BLaER1 (cell line): Measurements from ENCODE around the gene TRAPPC14.
"Not testable (repeated sequence)": the region's sequence is repeated elsewhere in the genome, so short reads cannot be mapped to it uniquely, and the experiment has no call there.

Source experiments
- H3K27ac ChIP-seq: shearing (Covaris generic); formaldehyde crosslinking; 2 replicates; pipeline ENCODE4 v1.8.1; 2022
- H3K27me3 ChIP-seq: shearing (Covaris generic); formaldehyde crosslinking; 2 replicates; pipeline ENCODE4 v1.8.1; 2022
- H3K36me3 ChIP-seq: shearing (Covaris generic); formaldehyde crosslinking; 2 replicates; pipeline ENCODE4 v1.8.1; 2022
- H3K4me1 ChIP-seq: shearing (Covaris generic); formaldehyde crosslinking; 2 replicates; pipeline ENCODE4 v1.8.1; 2022
- H3K4me2 ChIP-seq: shearing (Covaris generic); formaldehyde crosslinking; 2 replicates; pipeline ENCODE4 v1.8.1; 2022
- H3K4me3 ChIP-seq: shearing (Covaris generic); formaldehyde crosslinking; 2 replicates; pipeline ENCODE4 v1.8.1; 2022
- H3K9ac ChIP-seq: shearing (Covaris generic); formaldehyde crosslinking; 2 replicates; pipeline ENCODE4 v1.8.1; 2022
- H3K9me3 ChIP-seq: shearing (Covaris generic); formaldehyde crosslinking; 2 replicates; pipeline ENCODE4 v1.8.1; 2022
- H4K20me1 ChIP-seq: shearing (Covaris generic); formaldehyde crosslinking; 2 replicates; pipeline ENCODE4 v1.8.1; 2022
- Cebpa-rat ChIP-seq: shearing (Covaris generic); IDR thresholded peaks from 2 replicates; pipeline ENCODE4 v1.8.1; 2022

The TRAPPC14 gene

DNA sequence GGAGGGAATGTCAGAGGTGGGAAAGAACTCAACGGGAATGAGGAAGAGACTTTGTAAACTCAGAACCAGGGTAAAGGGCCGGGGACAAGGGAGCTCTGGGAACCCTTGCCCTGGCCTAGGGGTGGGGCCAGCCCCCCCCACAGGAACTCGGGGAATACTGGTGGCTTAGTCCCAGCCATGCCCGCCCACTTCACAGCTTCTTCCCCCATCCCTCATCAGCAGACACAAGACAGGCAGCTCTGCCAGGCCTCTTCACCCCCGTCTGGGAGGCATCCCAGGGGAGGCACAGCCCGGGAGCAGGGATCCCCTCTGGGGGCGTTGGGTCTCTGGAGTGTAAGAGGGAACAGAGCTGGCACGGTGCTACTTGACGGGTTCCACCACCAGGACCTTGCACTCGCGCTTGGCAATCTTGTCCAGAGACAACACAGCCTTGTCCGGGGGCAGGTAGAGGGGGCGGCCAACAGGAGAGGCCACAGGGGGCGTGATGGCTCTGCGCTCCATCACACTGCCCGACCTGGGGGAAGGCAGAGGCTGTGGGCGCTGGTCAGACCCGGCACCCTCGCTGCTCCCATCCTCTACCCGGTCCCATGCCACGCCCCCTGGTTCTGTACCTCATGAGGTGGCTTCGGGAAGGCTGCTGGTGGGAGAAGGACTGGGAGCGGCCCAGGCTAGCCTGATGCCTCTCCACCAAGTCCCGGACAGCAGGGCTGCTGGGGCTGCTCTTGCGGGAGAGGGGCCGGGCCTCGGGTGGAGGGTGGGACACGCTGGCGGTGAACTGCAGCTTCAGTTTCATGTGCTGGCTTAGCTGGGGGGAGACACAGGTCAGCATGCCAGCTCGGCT is 3.7 kb downstream of the TRAPPC14 start:
- Histone ChIP-seq H4K20me1 (peaks cover 60% of the 10 kb centered on the region), H3K9me3 (no peaks in the 10 kb centered on the region), H3K9ac (peak overlapping the region; percentile 19; the same call in 1 of the 2 replicates), H3K27me3 (no peaks in the 10 kb centered on the region), H3K4me1 (peaks cover 82% of the 10 kb centered on the region), H3K4me3 (no peak overlapping the region), H3K27ac (no peak overlapping the region), H3K4me2 (peak overlapping the region; percentile 32; the same call in 1 of the 2 replicates), H3K36me3 (peaks cover 56% of the 10 kb centered on the region)
- no peak for TF ChIP-seq Cebpa-rat

GRCh38 chr7:100153708-100154535 is 4.6 kb downstream of the TRAPPC14 start:
- Histone ChIP-seq H3K4me2 (no peak overlapping the region), H3K36me3 (peaks cover 56% of the 10 kb centered on the region), H3K9me3 (no peaks in the 10 kb centered on the region), H3K4me3 (no peak overlapping the region), H4K20me1 (peaks cover 60% of the 10 kb centered on the region), H3K4me1 (peaks cover 80% of the 10 kb centered on the region), H3K27me3 (no peaks in the 10 kb centered on the region), H3K27ac (no peak overlapping the region), H3K9ac (0 out of 2 replicates have a peak overlapping the region, but pooled peaks have one; percentile 19)
- no peak for TF ChIP-seq Cebpa-rat

DNA sequence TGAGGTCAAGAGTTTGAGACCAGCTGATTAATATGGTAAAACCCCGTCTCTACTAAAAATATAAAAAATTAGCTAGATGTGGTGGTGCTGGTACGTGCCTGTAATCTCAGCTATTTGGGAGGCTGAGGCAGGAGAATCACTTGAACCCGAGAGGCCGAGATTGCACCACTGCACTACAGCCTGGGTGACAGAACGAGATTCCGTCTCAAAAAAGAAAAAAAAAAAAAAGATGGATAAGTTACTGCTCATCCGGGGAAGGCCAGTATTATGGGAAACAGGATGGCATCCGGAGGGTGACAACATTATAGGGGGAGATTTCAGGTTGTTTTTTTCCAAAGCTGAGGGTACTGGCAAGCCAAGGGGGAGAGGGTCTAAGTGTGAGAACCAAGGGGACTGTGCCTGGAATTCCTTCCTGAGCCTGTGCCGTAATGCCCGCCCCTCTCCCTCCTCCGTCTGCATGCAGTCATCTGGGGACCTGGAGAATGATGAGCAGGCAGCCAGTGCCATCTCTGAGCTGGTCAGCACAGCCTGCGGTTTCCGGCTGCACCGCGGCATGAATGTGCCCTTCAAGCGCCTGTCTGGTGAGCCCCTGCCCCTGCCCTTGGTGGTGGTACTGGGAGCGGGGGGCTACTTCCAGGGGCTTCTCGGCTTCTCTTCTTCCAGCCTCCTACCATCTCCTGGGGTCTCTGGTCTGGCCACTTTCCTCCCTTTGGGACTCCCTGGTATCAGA is 5.4 kb downstream of the TRAPPC14 start:
- Histone ChIP-seq H3K27ac (no peak overlapping the region), H3K36me3 (peaks cover 56% of the 10 kb centered on the region)

GRCh38 chr7:100152404-100152803 is 6.1 kb downstream of the TRAPPC14 start:
- H3K4me2 ChIP-seq: peak overlapping the region; percentile 49
- no peaks in the 10 kb centered on the region for H3K9me3 ChIP-seq
- no peak overlapping the region for H3K9ac ChIP-seq
- no peak for TF ChIP-seq Cebpa-rat
- peaks cover 52% of the 10 kb centered on the region for H4K20me1 ChIP-seq
- H3K4me3 ChIP-seq: no peak overlapping the region
- H3K27ac ChIP-seq: no peak overlapping the region
- no peaks in the 10 kb centered on the region for H3K27me3 ChIP-seq
- H3K4me1 ChIP-seq: peaks cover 78% of the 10 kb centered on the region
- peaks cover 56% of the 10 kb centered on the region for H3K36me3 ChIP-seq

More for the DNA sequence above, 5.4 kb downstream of the TRAPPC14 start:
- Histone ChIP-seq H3K4me1 (peaks cover 80% of the 10 kb centered on the region), H4K20me1 (peaks cover 59% of the 10 kb centered on the region), H3K4me2 (peak overlapping the region; percentile 49), H3K9ac (no peak overlapping the region), H3K27me3 (no peaks in the 10 kb centered on the region), H3K9me3 (no peaks in the 10 kb centered on the region), H3K4me3 (no peak overlapping the region)
- TF ChIP-seq Cebpa-rat: no peak

GRCh38 chr7:100148559-100149328 is 9.8 kb downstream of the TRAPPC14 start, which contains the start of gene LAMTOR4:
Gene LAMTOR4 (plus strand): TSS chr7:100148918. CDS start chr7:100148973, 55 bp downstream.
- Histone ChIP-seq H3K9ac (peak within 1 kb of the TSS; percentile 89), H3K36me3 (peaks cover 25% of the 10 kb centered on the region), H3K27me3 (no peaks in the 10 kb centered on the region), H3K9me3 (no peaks in the 10 kb centered on the region), H3K27ac (peak within 1 kb of the TSS; percentile 86), H3K4me2 (peak within 1 kb of the TSS; percentile 96), H4K20me1 (peaks cover 15% of the 10 kb centered on the region), H3K4me1 (peaks cover 43% of the 10 kb centered on the region), H3K4me3 (peak within 1 kb of the TSS; percentile 90)
- TF ChIP-seq Cebpa-rat: peak; percentile 75; the same call in 1 of the 2 replicates

DNA sequence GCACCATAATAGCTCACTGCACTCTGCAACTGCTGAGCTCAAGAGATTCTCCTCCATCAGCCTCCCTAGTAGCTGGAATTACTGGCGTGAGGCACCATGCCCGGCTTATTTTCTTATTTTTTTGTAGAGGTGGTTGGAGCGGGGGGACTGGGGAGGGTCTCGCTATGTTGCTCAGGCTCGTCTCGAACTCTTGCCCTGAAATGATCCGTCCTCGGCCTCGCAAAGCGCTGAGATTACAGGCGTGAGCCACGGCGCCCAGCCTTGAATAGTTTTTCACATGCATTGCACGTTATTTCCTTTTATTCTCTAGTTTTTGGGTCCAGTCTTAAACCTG is 10.3 kb downstream of the TRAPPC14 start:
- Histone ChIP-seq H3K4me1 (peaks cover 38% of the 10 kb centered on the region), H3K27ac (peak overlapping the region; percentile 58), H3K9me3 (no peaks in the 10 kb centered on the region), H3K27me3 (no peaks in the 10 kb centered on the region), H4K20me1 (peaks cover 9% of the 10 kb centered on the region), H3K36me3 (peaks cover 19% of the 10 kb centered on the region), H3K9ac (peak overlapping the region; percentile 49), H3K4me2 (peak overlapping the region; percentile 96), H3K4me3 (peak overlapping the region; percentile 90)
- TF ChIP-seq Cebpa-rat: no peak

DNA sequence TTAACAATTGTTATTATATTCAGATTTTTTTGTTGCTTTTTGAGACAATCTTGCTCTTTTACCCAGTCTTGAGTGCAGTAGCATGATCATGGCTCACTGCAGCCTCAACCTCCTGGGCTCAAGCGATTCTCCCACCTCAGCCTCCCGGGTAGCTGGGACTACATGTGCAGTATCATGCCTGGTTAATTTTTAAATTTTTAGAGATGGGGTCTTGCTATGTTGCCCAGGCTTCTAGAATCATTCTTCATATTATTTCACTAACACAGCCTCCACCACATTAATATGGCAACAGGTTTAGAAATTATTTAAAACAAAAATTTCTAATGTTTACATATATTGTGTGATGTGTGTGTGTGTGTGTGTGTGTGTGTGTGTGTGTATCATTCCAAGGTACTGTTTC is 11.2 kb downstream of the TRAPPC14 start:
- Histone ChIP-seq H3K36me3 (peaks cover 11% of the 10 kb centered on the region; the same call in 1 of the 2 replicates), H3K4me3 (no peak overlapping the region), H4K20me1 (peaks cover 6% of the 10 kb centered on the region; the same call in 1 of the 2 replicates), H3K9me3 (no peaks in the 10 kb centered on the region), H3K4me2 (no peak overlapping the region), H3K4me1 (peaks cover 29% of the 10 kb centered on the region), H3K27ac (no peak overlapping the region), H3K27me3 (no peaks in the 10 kb centered on the region), H3K9ac (no peak overlapping the region)
- no peak for TF ChIP-seq Cebpa-rat

GRCh38 chr7:100146350-100146749 is 12.2 kb downstream of the TRAPPC14 start:
- not testable (repeated sequence) for H3K36me3 ChIP-seq, H3K9ac ChIP-seq, H3K4me2 ChIP-seq, H3K27ac ChIP-seq, H3K4me3 ChIP-seq, H3K9me3 ChIP-seq, H4K20me1 ChIP-seq, H3K27me3 ChIP-seq
- H3K4me1 ChIP-seq: peaks cover 29% of the 10 kb centered on the region

GRCh38 chr7:100142461-100142860 is 16.1 kb downstream of the TRAPPC14 start:
- Histone ChIP-seq H3K4me1 (peaks cover 19% of the 10 kb centered on the region), H3K9ac (no peak overlapping the region), H3K4me3 (no peak overlapping the region), H4K20me1 (no peaks in the 10 kb centered on the region), H3K27ac (no peak overlapping the region), H3K9me3 (no peaks in the 10 kb centered on the region), H3K36me3 (no peaks in the 10 kb centered on the region), H3K4me2 (no peak overlapping the region), H3K27me3 (no peaks in the 10 kb centered on the region)
- TF ChIP-seq Cebpa-rat: no peak
